Measurements from ENCODE around the gene COG8. TPM values are rescaled to one million over a fixed set of nuclear protein-coding genes. Genes with fewer than 3 reads are reported as not detected.

Gene COG8, protein sequence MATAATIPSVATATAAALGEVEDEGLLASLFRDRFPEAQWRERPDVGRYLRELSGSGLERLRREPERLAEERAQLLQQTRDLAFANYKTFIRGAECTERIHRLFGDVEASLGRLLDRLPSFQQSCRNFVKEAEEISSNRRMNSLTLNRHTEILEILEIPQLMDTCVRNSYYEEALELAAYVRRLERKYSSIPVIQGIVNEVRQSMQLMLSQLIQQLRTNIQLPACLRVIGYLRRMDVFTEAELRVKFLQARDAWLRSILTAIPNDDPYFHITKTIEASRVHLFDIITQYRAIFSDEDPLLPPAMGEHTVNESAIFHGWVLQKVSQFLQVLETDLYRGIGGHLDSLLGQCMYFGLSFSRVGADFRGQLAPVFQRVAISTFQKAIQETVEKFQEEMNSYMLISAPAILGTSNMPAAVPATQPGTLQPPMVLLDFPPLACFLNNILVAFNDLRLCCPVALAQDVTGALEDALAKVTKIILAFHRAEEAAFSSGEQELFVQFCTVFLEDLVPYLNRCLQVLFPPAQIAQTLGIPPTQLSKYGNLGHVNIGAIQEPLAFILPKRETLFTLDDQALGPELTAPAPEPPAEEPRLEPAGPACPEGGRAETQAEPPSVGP
- total RNA-seq, result 10 to 100 TPM; 45.8 to 49.3 TPM
- polyA plus RNA-seq (2013, experiment 1 of 2), result 35.4 TPM
- polyA plus RNA-seq (2013, experiment 2 of 2), result 30.8 TPM
- long read RNA-seq, experiment 1, full-length matches to known transcripts, result 7 of 12 reads
- long read RNA-seq, experiment 1, partial matches to known transcripts, result 2 of 12 reads
- long read RNA-seq, experiment 1, other reads (novel, unspliced or antisense), result 3 of 12 reads
- long read RNA-seq, experiment 2, full-length matches to known transcripts, result 50 of 66 reads
- long read RNA-seq, experiment 2, partial matches to known transcripts, result 6 of 66 reads
- long read RNA-seq, experiment 2, other reads (novel, unspliced or antisense), result 10 of 66 reads
- long read RNA-seq, experiment 3, full-length matches to known transcripts, result 143 of 195 reads
- long read RNA-seq, experiment 3, partial matches to known transcripts, result 35 of 195 reads
- long read RNA-seq, experiment 3, other reads (novel, unspliced or antisense), result 17 of 195 reads
- long read RNA-seq, experiment 4, partial matches to known transcripts, result 2 of 3 reads
- long read RNA-seq, experiment 4, other reads (novel, unspliced or antisense), result 0 of 3 reads

DNA sequence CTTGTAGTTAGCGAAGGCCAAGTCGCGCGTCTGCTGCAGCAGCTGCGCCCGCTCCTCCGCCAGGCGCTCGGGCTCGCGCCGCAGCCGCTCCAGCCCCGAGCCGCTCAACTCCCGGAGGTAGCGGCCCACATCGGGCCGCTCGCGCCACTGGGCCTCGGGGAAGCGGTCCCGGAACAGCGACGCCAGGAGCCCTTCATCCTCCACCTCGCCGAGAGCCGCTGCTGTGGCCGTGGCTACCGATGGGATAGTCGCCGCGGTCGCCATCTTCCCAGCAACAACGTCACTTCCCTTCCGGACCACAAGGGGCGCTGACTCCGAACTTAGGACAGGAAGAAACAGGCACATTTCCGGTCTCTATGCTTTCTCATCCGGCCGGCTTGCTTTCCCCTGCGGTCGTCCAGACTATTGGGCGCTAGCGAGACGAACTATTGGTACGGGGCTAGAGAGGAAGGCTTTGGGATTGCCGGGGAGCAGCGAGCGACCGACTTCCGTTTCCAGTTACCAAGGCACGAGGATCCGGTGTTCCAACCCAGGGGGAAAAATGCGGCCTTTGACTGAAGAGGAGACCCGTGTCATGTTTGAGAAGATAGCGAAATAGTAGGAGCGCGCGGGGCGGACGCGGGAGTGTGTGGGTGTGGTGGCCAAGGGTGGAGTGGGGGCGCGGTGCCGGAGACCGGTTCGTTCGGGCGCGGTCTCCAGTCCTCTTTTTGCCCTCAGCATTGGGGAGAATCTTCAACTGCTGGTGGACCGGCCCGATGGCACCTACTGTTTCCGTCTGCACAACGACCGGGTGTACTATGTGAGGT lies at the start of gene COG8, which contains the start of gene NIP7:
COG8 (minus strand) TSS at position 276 of the 806 bp plus-strand sequence; CDS start at position 264, 12 bp downstream.
NIP7 (plus strand) TSS at position 484 of the 806 bp plus-strand sequence; CDS start at position 542, 58 bp downstream.
- TF ChIP-seq, protein P1, sequence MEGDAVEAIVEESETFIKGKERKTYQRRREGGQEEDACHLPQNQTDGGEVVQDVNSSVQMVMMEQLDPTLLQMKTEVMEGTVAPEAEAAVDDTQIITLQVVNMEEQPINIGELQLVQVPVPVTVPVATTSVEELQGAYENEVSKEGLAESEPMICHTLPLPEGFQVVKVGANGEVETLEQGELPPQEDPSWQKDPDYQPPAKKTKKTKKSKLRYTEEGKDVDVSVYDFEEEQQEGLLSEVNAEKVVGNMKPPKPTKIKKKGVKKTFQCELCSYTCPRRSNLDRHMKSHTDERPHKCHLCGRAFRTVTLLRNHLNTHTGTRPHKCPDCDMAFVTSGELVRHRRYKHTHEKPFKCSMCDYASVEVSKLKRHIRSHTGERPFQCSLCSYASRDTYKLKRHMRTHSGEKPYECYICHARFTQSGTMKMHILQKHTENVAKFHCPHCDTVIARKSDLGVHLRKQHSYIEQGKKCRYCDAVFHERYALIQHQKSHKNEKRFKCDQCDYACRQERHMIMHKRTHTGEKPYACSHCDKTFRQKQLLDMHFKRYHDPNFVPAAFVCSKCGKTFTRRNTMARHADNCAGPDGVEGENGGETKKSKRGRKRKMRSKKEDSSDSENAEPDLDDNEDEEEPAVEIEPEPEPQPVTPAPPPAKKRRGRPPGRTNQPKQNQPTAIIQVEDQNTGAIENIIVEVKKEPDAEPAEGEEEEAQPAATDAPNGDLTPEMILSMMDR (conservative IDR thresholded peaks at IDR 0.05), result peak; percentile 90
- peak within 1 kb of the TSS; percentile 74 for H3K27ac ChIP-seq (ENCODE audit: low read depth, low read length)
- peak; percentile 99 for DNase-seq
- peak within 1 kb of the TSS; percentile 96 for H3K4me3 ChIP-seq (ENCODE audit: low read length)
- H3K9ac ChIP-seq (ENCODE audit: extremely low read depth, low read length, poor library complexity, severe bottlenecking), result peak within 1 kb of the TSS; percentile 66
- H3K9me3 ChIP-seq (ENCODE audit: control insufficient read depth, low read length), result no peaks in the 10 kb centered on the region
- peaks cover 60% of the 10 kb centered on the region for H3K36me3 ChIP-seq (ENCODE audit: control insufficient read depth, insufficient read depth, low read length)
- Mint-ChIP-seq H3K27me3 (ENCODE audit: insufficient read depth) (no peaks in the 10 kb centered on the region), H3K4me1 (peaks cover 14% of the 10 kb centered on the region), H3K36me3 (ENCODE audit: low read depth) (peaks cover 55% of the 10 kb centered on the region), H3K9me3 (no peaks in the 10 kb centered on the region), H3K4me3 (peak within 1 kb of the TSS; percentile 99), H3K27ac (peak within 1 kb of the TSS; percentile 97)
- H3K27me3 ChIP-seq (ENCODE audit: control insufficient read depth, insufficient read depth, low read length, poor library complexity, severe bottlenecking), result no peaks in the 10 kb centered on the region
- 0% methylated on average over 28 to 77 of the region's 77 CpGs for WGBS, 2 experiments (ENCODE audit: insufficient coverage in 1 of 2, insufficient read length in 1 of 2)
- peaks cover 3% of the 10 kb centered on the region for H3K4me1 ChIP-seq (ENCODE audit: control insufficient read depth, insufficient read depth, low read length)

DNA sequence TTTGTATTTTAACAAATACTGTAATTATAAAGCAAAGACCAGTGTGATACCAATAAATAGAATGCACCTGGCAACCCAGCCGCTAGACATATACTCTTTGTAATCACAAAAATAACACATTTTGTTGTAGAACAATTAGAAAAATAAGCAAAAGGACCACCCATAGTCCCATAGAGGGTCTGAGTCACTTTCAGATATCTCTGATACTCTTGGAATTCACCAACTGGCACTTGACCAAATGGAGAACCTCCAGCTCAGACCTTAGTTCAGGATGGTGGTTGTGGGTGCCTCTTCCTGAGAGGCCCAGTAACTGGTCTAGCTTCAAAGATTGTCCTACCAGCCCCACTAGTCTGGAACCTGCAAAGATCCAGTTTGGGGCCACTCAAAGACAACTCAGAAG lies 47.2 kb upstream of the COG8 start:
- Histone ChIP-seq H3K4me1 (ENCODE audit: control insufficient read depth, insufficient read depth, low read length) (no peaks in the 10 kb centered on the region), H3K9ac (ENCODE audit: extremely low read depth, low read length, poor library complexity, severe bottlenecking) (no peak overlapping the region), H3K4me3 (ENCODE audit: low read length) (no peak overlapping the region), H3K36me3 (ENCODE audit: control insufficient read depth, insufficient read depth, low read length) (peaks cover 29% of the 10 kb centered on the region), H3K27me3 (ENCODE audit: control insufficient read depth, insufficient read depth, low read length, poor library complexity, severe bottlenecking) (no peaks in the 10 kb centered on the region), H3K27ac (ENCODE audit: low read depth, low read length) (no peak overlapping the region), H3K9me3 (ENCODE audit: control insufficient read depth, low read length) (no peaks in the 10 kb centered on the region)
- DNase-seq, result peak; percentile 20
- H3K27me3 Mint-ChIP-seq (ENCODE audit: insufficient read depth), result no peaks in the 10 kb centered on the region
- H3K27ac Mint-ChIP-seq, result no peak overlapping the region
- TF ChIP-seq, protein P1 (conservative IDR thresholded peaks at IDR 0.05), result no peak
- peak overlapping the region; percentile 74 for H3K4me3 Mint-ChIP-seq
- no peaks in the 10 kb centered on the region for H3K9me3 Mint-ChIP-seq
- peaks cover 7% of the 10 kb centered on the region for H3K4me1 Mint-ChIP-seq
- H3K36me3 Mint-ChIP-seq (ENCODE audit: low read depth), result peaks cover 24% of the 10 kb centered on the region
- WGBS, 2 experiments (ENCODE audit: insufficient coverage in 1 of 2, insufficient read length in 1 of 2), result 100% methylated on average over 1 of the region's 1 CpG; no CpG with 5 or more reads in 1 of the 2 experiments
